Measurements from ENCODE around the gene CCM2L.

DNA sequence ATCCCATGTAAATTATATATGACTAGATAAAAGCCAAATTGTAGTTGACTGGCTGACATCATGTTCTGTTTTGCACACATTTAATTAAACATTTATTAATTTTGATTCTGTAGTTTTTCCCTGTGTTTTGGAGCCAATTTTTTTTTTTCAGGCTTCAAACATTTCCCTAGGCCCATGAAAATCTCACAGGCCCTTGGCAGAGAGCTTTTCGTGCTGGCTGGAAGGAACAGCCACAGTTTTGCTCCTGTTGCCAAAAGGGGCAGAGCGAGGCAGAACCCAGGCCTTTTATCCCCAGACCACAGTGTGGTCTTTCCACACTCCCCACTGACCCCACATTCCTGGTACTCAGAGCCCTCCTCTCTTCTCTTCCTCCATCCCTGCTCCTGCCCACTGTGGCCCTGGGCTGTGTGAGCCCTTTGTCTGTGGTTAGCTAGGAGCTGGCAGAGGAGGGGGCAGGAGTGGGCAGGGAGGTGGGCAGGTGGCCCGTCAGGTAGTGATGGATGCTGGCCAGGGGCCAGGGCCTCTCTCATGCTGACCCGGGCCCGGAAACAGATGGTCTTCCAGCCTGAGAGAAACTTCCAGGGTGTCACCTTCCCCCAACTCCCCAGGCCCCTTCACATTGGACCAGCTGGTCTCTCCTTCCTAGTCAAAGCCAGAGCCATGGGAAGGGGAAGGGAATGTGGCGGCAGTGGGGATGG, 19.4 kb upstream of the CCM2L start:
- TF ChIP-seq, protein P1, sequence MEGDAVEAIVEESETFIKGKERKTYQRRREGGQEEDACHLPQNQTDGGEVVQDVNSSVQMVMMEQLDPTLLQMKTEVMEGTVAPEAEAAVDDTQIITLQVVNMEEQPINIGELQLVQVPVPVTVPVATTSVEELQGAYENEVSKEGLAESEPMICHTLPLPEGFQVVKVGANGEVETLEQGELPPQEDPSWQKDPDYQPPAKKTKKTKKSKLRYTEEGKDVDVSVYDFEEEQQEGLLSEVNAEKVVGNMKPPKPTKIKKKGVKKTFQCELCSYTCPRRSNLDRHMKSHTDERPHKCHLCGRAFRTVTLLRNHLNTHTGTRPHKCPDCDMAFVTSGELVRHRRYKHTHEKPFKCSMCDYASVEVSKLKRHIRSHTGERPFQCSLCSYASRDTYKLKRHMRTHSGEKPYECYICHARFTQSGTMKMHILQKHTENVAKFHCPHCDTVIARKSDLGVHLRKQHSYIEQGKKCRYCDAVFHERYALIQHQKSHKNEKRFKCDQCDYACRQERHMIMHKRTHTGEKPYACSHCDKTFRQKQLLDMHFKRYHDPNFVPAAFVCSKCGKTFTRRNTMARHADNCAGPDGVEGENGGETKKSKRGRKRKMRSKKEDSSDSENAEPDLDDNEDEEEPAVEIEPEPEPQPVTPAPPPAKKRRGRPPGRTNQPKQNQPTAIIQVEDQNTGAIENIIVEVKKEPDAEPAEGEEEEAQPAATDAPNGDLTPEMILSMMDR (IDR thresholded peaks at IDR 0.05): no peak
- no peak for TF ChIP-seq EZH2 (IDR thresholded peaks at IDR 0.05; ENCODE audit: borderline replicate concordance, insufficient read depth, low read depth, low read length, poor library complexity, severe bottlenecking)
